Endothelial cell of umbilical vein (primary cell): ENCODE results near the gene PHYH. TPM values are rescaled to one million over a fixed set of nuclear protein-coding genes. Genes with fewer than 3 reads are reported as not detected.

Experiments
- BruUV-seq: library from RNA; stranded (reverse); fragments of 400-500 nt; replicated peaks from 2 replicates; lab custom pipeline; 2021; lab: Mats Ljungman, UMichigan
- CTCF ChIA-PET: fragments of 300-600, 350-600 bp; sonication (Branson Sonifier 250); formaldehyde crosslinking; loops from one replicate; lab custom pipeline; 2021; ENCODE audit warnings: antibody characterized with exemption, inconsistent platforms; lab: Charles Lee
- POLR2A ChIA-PET: fragments of 300-600, 350-600 bp; sonication (Branson Sonifier 250); formaldehyde crosslinking; loops from one replicate; lab custom pipeline; 2021; ENCODE audit warnings: antibody characterized with exemption, inconsistent platforms; lab: Charles Lee
- DNase-seq: peaks from one replicate; pipeline ENCODE4 v3.0.0-alpha.2; 2011; ENCODE audit warnings: low read depth, low spot score
- FAIRE-seq: peaks from 2 replicates; lab custom pipeline; 2011; peaks lifted over from hg19 to GRCh38; lab: Jason Lieb, UNC
- H2AFZ ChIP-seq: 2 replicates; pipeline ENCODE4 v1.6.0; 2012; ENCODE audit warnings: low read depth, low read length, control low read depth, inconsistent platforms
- H3K27ac ChIP-seq: 2 replicates; pipeline ENCODE4 v1.5.1; 2011; ENCODE audit warnings: low read depth, mild to moderate bottlenecking, control low read depth, low read length, moderate library complexity; ENCODE audit not compliant: insufficient read depth
- H3K27me3 ChIP-seq, 2 experiments: 2 replicates each; pipeline versions ENCODE4 v1.6.0 to v1.6.1; 2011; ENCODE audit warnings: low read length in 2 of 2, mixed read lengths in 1 of 2; ENCODE audit not compliant: control insufficient read depth in 2 of 2, insufficient read depth in 2 of 2
- H3K36me3 ChIP-seq, 2 experiments: 2 replicates in 1 of 2; 3 replicates in 1 of 2; pipeline ENCODE4 v1.5.1; 2011; ENCODE audit warnings: low read length in 2 of 2, mild to moderate bottlenecking in 1 of 2, moderate library complexity in 1 of 2; ENCODE audit not compliant: control insufficient read depth in 2 of 2, insufficient read depth in 2 of 2; ENCODE audit errors: extremely low read depth in 1 of 2
- H3K4me1 ChIP-seq: 3 replicates; pipeline ENCODE4 v1.5.1; 2011; ENCODE audit warnings: mild to moderate bottlenecking, low read length; ENCODE audit not compliant: control insufficient read depth, insufficient read depth; ENCODE audit errors: extremely low read depth
- H3K4me2 ChIP-seq: 2 replicates; pipeline ENCODE4 v1.6.1; 2011; ENCODE audit warnings: low read length, control low read depth, mixed read lengths; ENCODE audit not compliant: insufficient read depth
- H3K4me3 ChIP-seq, 3 experiments: fragments of 200-600 bp in 1 of 3; sonication (generic), shearing (Covaris generic) in 1 of 3; replicated peaks in 1 of 3; 2 replicates each; pipeline ENCODE4 v1.5.1; 2011 to 2016; ENCODE audit warnings: control low read depth in 3 of 3, low read length in 3 of 3, mild to moderate bottlenecking in 2 of 3, inconsistent platforms in 1 of 3, low read depth in 1 of 3, moderate library complexity in 1 of 3; ENCODE audit not compliant: insufficient read depth in 1 of 3
- H3K79me2 ChIP-seq: 2 replicates; pipeline ENCODE4 v1.6.0; 2012; ENCODE audit warnings: low read length, inconsistent platforms; ENCODE audit not compliant: control insufficient read depth, insufficient read depth
- H3K9ac ChIP-seq: replicated peaks from 2 replicates; pipeline ENCODE3; 2011; ENCODE audit warnings: low read length, control low read depth; ENCODE audit not compliant: insufficient read depth; ENCODE audit errors: extremely low read depth
- H3K9me1 ChIP-seq: replicated peaks from 3 replicates; pipeline ENCODE4 v1.6.0; 2011; ENCODE audit warnings: mild to moderate bottlenecking, low read length; ENCODE audit not compliant: control insufficient read depth, insufficient read depth; ENCODE audit errors: extremely low read depth
- H3K9me3 ChIP-seq: replicated peaks from 2 replicates; pipeline ENCODE4 v1.5.1; 2012; ENCODE audit warnings: low read length, inconsistent platforms; ENCODE audit not compliant: control insufficient read depth, insufficient read depth
- H4K20me1 ChIP-seq: replicated peaks from 2 replicates; pipeline ENCODE3; 2011; ENCODE audit warnings: mild to moderate bottlenecking, low read length; ENCODE audit not compliant: control insufficient read depth, insufficient read depth; ENCODE audit errors: extremely low read depth
- EZH2 ChIP-seq: IDR thresholded peaks from 2 replicates; pipeline ENCODE4 v1.6.1; 2012; ENCODE audit warnings: borderline replicate concordance, low read depth, mild to moderate bottlenecking, moderate library complexity, low read length, inconsistent platforms; ENCODE audit not compliant: severe bottlenecking
- FOS ChIP-seq: IDR thresholded peaks from 2 replicates; pipeline ENCODE4 v1.6.1; 2011; ENCODE audit warnings: mild to moderate bottlenecking, low read length, moderate library complexity, borderline replicate concordance; ENCODE audit not compliant: insufficient read depth
- GATA2 ChIP-seq: IDR thresholded peaks from 2 replicates; pipeline ENCODE4 v1.7.0; 2011; ENCODE audit warnings: low read depth, mild to moderate bottlenecking, moderate library complexity, mixed read lengths, low read length; ENCODE audit not compliant: insufficient read length, insufficient read depth
- JUN ChIP-seq: IDR thresholded peaks from 2 replicates; pipeline ENCODE4 v1.6.1; 2011; ENCODE audit warnings: borderline replicate concordance, low read depth; ENCODE audit not compliant: insufficient read length, insufficient read depth
- MYC ChIP-seq: IDR thresholded peaks from one replicate; pipeline ENCODE4 v1.6.1; 2011; ENCODE audit warnings: mild to moderate bottlenecking, low read depth, low read length
- POLR2A ChIP-seq: IDR thresholded peaks from 2 replicates; pipeline ENCODE4 v1.6.1; 2012; ENCODE audit warnings: low read depth, mild to moderate bottlenecking, control low read depth, low read length
- POLR2AphosphoS5 ChIP-seq: IDR thresholded peaks from 2 replicates; pipeline ENCODE4 v1.6.1; 2012; ENCODE audit warnings: low read depth, mild to moderate bottlenecking, control low read depth, low read length, moderate library complexity; ENCODE audit not compliant: insufficient read depth
- dilution Hi-C: fragments of 300-500 bp; cut with MboI; formaldehyde crosslinking; loops from one replicate; pipeline ENCODE4 v1.15.0; 2019; ENCODE audit warnings: low sequenced_read_pairs; ENCODE audit not compliant: extremely low pct_ligation_motif_present
- intact Hi-C: fragments of 100-400 bp; cut with micrococcal nuclease; formaldehyde crosslinking; loops from one replicate; pipeline ENCODE4 v1.10.0; 2022
- polyA plus RNA-seq, 4 experiments: library from polyadenylated mRNA; depleted of rRNA in 3 of 4; stranded (reverse) in 3 of 4; unstranded in 1 of 4; fragments of >200 nt; gene quantifications; 2 replicates each; pipeline versions ENCODE4 v1.2.1 to v1.2.3, GENCODE V29; 2011 to 2012; ENCODE audit warnings: missing spikeins in 1 of 4
- total RNA-seq: library from RNA; stranded (reverse); gene quantifications from 2 replicates; pipeline ENCODE4 v1.2.3, GENCODE V29; 2021
- TF ChIP-seq, protein P1 (sequence below): IDR thresholded peaks from 2 replicates; pipeline ENCODE4 v1.6.1; 2011; ENCODE audit not compliant: insufficient read depth, insufficient read length
- TF ChIP-seq, protein P2 (sequence below), 2 donors: IDR thresholded peaks; 1 replicate in 1 of 2; 2 replicates in 1 of 2; pipeline ENCODE4 v1.5.1; 2011; ENCODE audit warnings: low read length in 2 of 2, mild to moderate bottlenecking in 2 of 2, moderate library complexity in 2 of 2, control low read depth in 1 of 2, inconsistent platforms in 1 of 2, low read depth in 1 of 2; ENCODE audit not compliant: insufficient read depth in 1 of 2; ENCODE audit errors: extremely low read depth in 1 of 2

The PHYH gene
- total and polyA plus RNA-seq, 2 donors (not counting 3 experiments of a cell fraction or from before 2014, with no cell fraction given): 4.7 to 9.4 TPM

DNA sequence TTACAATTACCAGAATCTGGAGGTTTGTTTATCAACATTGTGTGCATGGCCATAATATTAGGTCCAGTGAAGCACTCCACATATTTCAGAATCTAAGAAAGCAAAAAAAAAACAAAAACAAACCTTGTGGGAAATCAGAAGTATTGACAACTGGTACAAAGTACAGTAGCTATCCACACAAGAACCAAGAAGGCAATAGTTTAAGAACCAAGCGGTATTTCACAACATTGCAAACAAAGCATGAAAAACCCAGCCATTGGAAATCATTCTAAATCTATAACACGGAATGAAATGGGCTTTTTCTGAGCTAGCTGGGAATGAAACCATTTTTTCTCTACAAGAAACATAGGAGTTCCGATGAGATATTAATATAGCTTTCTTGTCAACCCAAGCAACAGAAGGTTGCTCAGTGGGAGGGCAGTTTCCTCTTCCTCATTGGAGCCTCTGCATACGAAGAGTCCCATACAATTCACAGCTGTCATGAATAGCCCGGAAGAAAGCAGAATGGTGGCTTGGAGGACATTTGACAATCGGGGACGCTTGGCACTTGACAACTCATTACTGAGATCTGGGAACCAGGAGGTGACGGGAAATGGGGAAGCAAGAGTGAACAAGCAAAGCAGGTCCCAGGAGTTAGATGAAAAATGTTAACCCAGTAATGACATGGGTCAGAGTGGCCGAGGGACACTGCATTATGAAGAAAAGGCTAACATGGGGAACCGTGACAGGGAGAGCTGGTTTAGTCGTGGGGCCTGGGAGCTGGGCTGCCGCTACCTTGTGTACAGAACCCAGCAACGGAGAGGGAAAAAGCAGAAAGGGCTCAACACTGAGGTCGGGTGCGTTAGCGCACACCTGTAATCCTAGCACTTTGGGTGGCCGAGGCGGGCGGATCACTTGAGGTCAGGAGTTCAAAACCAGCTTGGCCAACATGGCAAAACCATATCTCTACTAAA is 7.8 kb downstream of the PHYH start:
- H2AFZ ChIP-seq: no peak overlapping the region
- H3K4me3 ChIP-seq: no peak overlapping the region
- no peaks in the 10 kb centered on the region for H3K9me1 ChIP-seq
- no peaks in the 10 kb centered on the region for H3K9me3 ChIP-seq
- intact Hi-C loops: no loop called here
- H3K27ac ChIP-seq: no peak overlapping the region
- dilution Hi-C loops: no loop called here
- CTCF ChIA-PET: interaction anchor here (0.9 to 4.0 kb wide), 2 partner anchors 10 kb away, joined by 4 to 15 read pairs; no protein-coding TSS in a partner anchor
- no peaks in the 10 kb centered on the region for H3K79me2 ChIP-seq
- DNase-seq (no peak), FAIRE-seq (no peak)
- no TSS peak for BruUV-seq
- no peak overlapping the region for H3K4me2 ChIP-seq
- H3K36me3 ChIP-seq: no peaks in the 10 kb centered on the region
- no peak overlapping the region for H3K9ac ChIP-seq
- POLR2A ChIA-PET: no interaction called here
- TF ChIP-seq, protein P1, sequence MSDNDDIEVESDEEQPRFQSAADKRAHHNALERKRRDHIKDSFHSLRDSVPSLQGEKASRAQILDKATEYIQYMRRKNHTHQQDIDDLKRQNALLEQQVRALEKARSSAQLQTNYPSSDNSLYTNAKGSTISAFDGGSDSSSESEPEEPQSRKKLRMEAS: no peak
- no peak for TF ChIP-seq GATA2
- H3K27me3 ChIP-seq: no peaks in the 10 kb centered on the region
- H4K20me1 ChIP-seq: no peaks in the 10 kb centered on the region
- H3K4me1 ChIP-seq: no peaks in the 10 kb centered on the region

DNA sequence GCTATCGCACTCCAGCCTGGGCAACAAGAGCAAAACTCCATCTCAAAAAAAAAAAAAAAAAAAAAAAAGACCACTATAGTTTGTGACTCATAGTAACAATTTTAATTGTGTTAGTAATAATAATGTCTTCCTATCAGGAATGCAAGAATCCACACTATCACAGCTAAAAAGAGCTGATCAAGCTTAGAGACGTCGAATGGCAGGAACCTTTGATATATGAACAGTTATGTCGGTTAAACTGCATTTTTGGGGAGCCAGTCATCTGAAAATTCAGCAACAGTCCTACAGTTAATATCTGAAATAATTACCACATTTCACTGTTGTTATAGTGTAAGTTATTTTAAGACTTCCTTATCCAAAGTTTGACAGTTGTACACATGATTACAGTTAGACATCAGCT is 8.8 kb downstream of the PHYH start:
- Histone ChIP-seq H2AFZ (no peak overlapping the region), H3K27ac (no peak overlapping the region), H3K4me3 (no peak overlapping the region), H3K4me1 (no peaks in the 10 kb centered on the region), H3K4me2 (no peak overlapping the region), H3K27me3 (no peaks in the 10 kb centered on the region), H3K9ac (no peak overlapping the region), H3K79me2 (no peaks in the 10 kb centered on the region), H3K9me1 (no peaks in the 10 kb centered on the region), H4K20me1 (no peaks in the 10 kb centered on the region), H3K36me3 (no peaks in the 10 kb centered on the region), H3K9me3 (no peaks in the 10 kb centered on the region)
- intact Hi-C loops (no loop called here), dilution Hi-C loops (no loop called here)
- BruUV-seq: no TSS peak
- DNase-seq: no peak
- ChIA-PET CTCF (interaction anchor here (4.0 kb wide), 1 partner anchor 11 kb away, joined by 15 read pairs; no protein-coding TSS in a partner anchor), POLR2A (no interaction called here)
- no peak for TF ChIP-seq POLR2AphosphoS5
- TF ChIP-seq FOS: no peak
- TF ChIP-seq, protein P1: no peak
- no peak for TF ChIP-seq GATA2
- TF ChIP-seq POLR2A: no peak
- no peak for TF ChIP-seq JUN
- TF ChIP-seq, protein P2, sequence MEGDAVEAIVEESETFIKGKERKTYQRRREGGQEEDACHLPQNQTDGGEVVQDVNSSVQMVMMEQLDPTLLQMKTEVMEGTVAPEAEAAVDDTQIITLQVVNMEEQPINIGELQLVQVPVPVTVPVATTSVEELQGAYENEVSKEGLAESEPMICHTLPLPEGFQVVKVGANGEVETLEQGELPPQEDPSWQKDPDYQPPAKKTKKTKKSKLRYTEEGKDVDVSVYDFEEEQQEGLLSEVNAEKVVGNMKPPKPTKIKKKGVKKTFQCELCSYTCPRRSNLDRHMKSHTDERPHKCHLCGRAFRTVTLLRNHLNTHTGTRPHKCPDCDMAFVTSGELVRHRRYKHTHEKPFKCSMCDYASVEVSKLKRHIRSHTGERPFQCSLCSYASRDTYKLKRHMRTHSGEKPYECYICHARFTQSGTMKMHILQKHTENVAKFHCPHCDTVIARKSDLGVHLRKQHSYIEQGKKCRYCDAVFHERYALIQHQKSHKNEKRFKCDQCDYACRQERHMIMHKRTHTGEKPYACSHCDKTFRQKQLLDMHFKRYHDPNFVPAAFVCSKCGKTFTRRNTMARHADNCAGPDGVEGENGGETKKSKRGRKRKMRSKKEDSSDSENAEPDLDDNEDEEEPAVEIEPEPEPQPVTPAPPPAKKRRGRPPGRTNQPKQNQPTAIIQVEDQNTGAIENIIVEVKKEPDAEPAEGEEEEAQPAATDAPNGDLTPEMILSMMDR (IDR thresholded peaks at IDR 0.05; ENCODE audit: extremely low read depth in 1 of 2, insufficient read depth in 1 of 2, low read depth in 1 of 2, low read length in 2 of 2): no peak
- TF ChIP-seq EZH2: no peak
- no peak for TF ChIP-seq MYC
- no peak for FAIRE-seq
